K562 (cell line): Measurements from ENCODE around the gene CHAF1A. TPM values are rescaled to one million over a fixed set of nuclear protein-coding genes. Genes with fewer than 3 reads are reported as not detected.

ENCODE experiments used
- DACH1 ChIP-seq: fragments of 450-650 bp; IDR thresholded peaks from 2 replicates; pipeline ENCODE4 v1.6.1; 2018; ENCODE audit not compliant: partially characterized antibody
- DPF2 ChIP-seq: fragments of 450-650 bp; IDR thresholded peaks from 2 replicates; pipeline ENCODE4 v1.6.1; 2016
- GTF2A2 ChIP-seq: IDR thresholded peaks from 2 replicates; pipeline ENCODE4 v1.6.1; 2016; ENCODE audit warnings: mild to moderate bottlenecking, missing genetic modification characterization, missing compliant biosample characterization
- NBN ChIP-seq: fragments of 450-650 bp; IDR thresholded peaks from 2 replicates; pipeline ENCODE4 v1.6.1; 2016; ENCODE audit warnings: low read depth, mild to moderate bottlenecking
- ZKSCAN8 ChIP-seq: fragments of 200-800 bp; sonication (Bioruptor generic); IDR thresholded peaks from 2 replicates; pipeline ENCODE4 v1.6.1; 2016; ENCODE audit warnings: missing genetic modification characterization, missing compliant biosample characterization
- polyA plus RNA-seq, 8 experiments: library from polyadenylated mRNA; depleted of rRNA in 4 of 8; stranded (reverse) in 5 of 8; unstranded in 3 of 8; fragments of >200 nt; fragmentation: Nextera tagmentation in 2 of 8; fragmentation: Illumina TruSeq in 1 of 8; extraction: Ambion mirVana in 2 of 8; extraction: Trizol in 1 of 8; gene quantifications; 2 replicates each; pipeline versions ENCODE4 v1.2.1 to v1.2.3, GENCODE V29; 2011 to 2014; ENCODE audit warnings: inconsistent platforms in 1 of 8, missing spikeins in 1 of 8
- total RNA-seq, 7 experiments: library from RNA; depleted of rRNA in 6 of 7; stranded (reverse); fragments of >200 nt in 6 of 7; fragmentation: Illumina TruSeq in 2 of 7; extraction: Trizol in 2 of 7; gene quantifications; 2 replicates each; pipeline versions ENCODE4 v1.2.1 to v1.2.3, GENCODE V29; 2011 to 2021; ENCODE audit warnings: low replicate concordance in 1 of 7
- TF ChIP-seq, protein P1 (sequence below), 2 experiments: fragments of 450-650 bp in 1 of 2; sonication (generic) in 1 of 2; formaldehyde crosslinking in 1 of 2; IDR thresholded peaks; 2 replicates each; pipeline versions ENCODE4 v1.7.1 to v1.9.0; 2016 to 2022; ENCODE audit warnings: inconsistent platforms in 1 of 2, mild to moderate bottlenecking in 1 of 2, missing genetic modification reagents in 1 of 2
- TF ChIP-seq, protein P2 (sequence below): fragments of 450-650 bp; IDR thresholded peaks from 2 replicates; pipeline ENCODE4 v1.6.1; 2017; ENCODE audit warnings: antibody characterized with exemption, mild to moderate bottlenecking
- TF ChIP-seq, protein P3 (sequence below): IDR thresholded peaks from 2 replicates; pipeline ENCODE4 v1.6.1; 2016; ENCODE audit warnings: missing genetic modification characterization, missing compliant biosample characterization

Gene CHAF1A
- total and polyA plus RNA-seq, 9 of the 15 experiments (the other 6 are each of a cell fraction or from before 2014, with no cell fraction given) = 1.6 to 86.9 (median 45.2) TPM

DNA sequence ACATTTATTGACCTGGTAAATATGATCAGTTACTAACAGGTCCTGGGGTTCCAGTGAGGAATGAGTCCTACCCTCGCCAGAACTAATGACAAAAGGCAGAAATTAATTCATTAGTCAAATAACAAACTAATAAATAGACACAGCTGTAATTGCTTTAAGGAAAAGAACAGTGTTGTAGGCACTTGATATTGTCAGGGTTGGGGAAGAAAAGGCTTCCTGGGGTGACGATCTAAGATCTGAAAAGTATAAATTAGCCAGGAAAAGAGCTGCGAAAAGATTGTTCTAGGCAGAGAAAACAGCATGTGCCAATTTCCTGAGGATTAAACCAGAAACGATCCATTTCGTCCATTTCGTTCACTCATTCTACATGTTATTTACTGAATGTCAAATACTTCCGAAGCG lies 670 bp upstream of the CHAF1A start (continued):
- TF ChIP-seq, protein P1, sequence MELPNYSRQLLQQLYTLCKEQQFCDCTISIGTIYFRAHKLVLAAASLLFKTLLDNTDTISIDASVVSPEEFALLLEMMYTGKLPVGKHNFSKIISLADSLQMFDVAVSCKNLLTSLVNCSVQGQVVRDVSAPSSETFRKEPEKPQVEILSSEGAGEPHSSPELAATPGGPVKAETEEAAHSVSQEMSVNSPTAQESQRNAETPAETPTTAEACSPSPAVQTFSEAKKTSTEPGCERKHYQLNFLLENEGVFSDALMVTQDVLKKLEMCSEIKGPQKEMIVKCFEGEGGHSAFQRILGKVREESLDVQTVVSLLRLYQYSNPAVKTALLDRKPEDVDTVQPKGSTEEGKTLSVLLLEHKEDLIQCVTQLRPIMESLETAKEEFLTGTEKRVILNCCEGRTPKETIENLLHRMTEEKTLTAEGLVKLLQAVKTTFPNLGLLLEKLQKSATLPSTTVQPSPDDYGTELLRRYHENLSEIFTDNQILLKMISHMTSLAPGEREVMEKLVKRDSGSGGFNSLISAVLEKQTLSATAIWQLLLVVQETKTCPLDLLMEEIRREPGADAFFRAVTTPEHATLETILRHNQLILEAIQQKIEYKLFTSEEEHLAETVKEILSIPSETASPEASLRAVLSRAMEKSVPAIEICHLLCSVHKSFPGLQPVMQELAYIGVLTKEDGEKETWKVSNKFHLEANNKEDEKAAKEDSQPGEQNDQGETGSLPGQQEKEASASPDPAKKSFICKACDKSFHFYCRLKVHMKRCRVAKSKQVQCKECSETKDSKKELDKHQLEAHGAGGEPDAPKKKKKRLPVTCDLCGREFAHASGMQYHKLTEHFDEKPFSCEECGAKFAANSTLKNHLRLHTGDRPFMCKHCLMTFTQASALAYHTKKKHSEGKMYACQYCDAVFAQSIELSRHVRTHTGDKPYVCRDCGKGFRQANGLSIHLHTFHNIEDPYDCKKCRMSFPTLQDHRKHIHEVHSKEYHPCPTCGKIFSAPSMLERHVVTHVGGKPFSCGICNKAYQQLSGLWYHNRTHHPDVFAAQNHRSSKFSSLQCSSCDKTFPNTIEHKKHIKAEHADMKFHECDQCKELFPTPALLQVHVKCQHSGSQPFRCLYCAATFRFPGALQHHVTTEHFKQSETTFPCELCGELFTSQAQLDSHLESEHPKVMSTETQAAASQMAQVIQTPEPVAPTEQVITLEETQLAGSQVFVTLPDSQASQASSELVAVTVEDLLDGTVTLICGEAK (IDR thresholded peaks at IDR 0.05) = 0 out of 2 replicates have a peak, but pooled peaks have one; percentile 35
- TF ChIP-seq, protein P1 (CRISPR knock-in tag; IDR thresholded peaks at IDR 0.05) = no peak
- TF ChIP-seq GTF2A2 (tag) = no peak
- TF ChIP-seq ZKSCAN8 (CRISPR knock-in tag) = no peak
- TF ChIP-seq DACH1 = peak; percentile 50
- TF ChIP-seq, protein P2, sequence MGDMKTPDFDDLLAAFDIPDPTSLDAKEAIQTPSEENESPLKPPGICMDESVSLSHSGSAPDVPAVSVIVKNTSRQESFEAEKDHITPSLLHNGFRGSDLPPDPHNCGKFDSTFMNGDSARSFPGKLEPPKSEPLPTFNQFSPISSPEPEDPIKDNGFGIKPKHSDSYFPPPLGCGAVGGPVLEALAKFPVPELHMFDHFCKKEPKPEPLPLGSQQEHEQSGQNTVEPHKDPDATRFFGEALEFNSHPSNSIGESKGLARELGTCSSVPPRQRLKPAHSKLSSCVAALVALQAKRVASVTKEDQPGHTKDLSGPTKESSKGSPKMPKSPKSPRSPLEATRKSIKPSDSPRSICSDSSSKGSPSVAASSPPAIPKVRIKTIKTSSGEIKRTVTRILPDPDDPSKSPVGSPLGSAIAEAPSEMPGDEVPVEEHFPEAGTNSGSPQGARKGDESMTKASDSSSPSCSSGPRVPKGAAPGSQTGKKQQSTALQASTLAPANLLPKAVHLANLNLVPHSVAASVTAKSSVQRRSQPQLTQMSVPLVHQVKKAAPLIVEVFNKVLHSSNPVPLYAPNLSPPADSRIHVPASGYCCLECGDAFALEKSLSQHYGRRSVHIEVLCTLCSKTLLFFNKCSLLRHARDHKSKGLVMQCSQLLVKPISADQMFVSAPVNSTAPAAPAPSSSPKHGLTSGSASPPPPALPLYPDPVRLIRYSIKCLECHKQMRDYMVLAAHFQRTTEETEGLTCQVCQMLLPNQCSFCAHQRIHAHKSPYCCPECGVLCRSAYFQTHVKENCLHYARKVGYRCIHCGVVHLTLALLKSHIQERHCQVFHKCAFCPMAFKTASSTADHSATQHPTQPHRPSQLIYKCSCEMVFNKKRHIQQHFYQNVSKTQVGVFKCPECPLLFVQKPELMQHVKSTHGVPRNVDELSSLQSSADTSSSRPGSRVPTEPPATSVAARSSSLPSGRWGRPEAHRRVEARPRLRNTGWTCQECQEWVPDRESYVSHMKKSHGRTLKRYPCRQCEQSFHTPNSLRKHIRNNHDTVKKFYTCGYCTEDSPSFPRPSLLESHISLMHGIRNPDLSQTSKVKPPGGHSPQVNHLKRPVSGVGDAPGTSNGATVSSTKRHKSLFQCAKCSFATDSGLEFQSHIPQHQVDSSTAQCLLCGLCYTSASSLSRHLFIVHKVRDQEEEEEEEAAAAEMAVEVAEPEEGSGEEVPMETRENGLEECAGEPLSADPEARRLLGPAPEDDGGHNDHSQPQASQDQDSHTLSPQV = 0 out of 2 replicates have a peak, but pooled peaks have one; percentile 37
- TF ChIP-seq, protein P3, sequence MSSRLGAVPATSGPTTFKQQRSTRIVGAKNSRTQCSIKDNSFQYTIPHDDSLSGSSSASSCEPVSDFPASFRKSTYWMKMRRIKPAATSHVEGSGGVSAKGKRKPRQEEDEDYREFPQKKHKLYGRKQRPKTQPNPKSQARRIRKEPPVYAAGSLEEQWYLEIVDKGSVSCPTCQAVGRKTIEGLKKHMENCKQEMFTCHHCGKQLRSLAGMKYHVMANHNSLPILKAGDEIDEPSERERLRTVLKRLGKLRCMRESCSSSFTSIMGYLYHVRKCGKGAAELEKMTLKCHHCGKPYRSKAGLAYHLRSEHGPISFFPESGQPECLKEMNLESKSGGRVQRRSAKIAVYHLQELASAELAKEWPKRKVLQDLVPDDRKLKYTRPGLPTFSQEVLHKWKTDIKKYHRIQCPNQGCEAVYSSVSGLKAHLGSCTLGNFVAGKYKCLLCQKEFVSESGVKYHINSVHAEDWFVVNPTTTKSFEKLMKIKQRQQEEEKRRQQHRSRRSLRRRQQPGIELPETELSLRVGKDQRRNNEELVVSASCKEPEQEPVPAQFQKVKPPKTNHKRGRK (tag) = peak; percentile 50; the same call in 1 of the 2 replicates
- TF ChIP-seq DPF2 = 0 out of 2 replicates have a peak, but pooled peaks have one; percentile 12
- TF ChIP-seq NBN = 0 out of 2 replicates have a peak, but pooled peaks have one; percentile 23
- TF ChIP-seq, all 486 proteins: peak for 10
